ENCODE results near the gene TYW3. TPM values are rescaled to one million over a fixed set of nuclear protein-coding genes. Genes with fewer than 3 reads are reported as not detected.
"Not testable (repeated sequence)": the region's sequence is repeated elsewhere in the genome, so short reads cannot be mapped to it uniquely, and the experiment has no call there.

TYW3 gene
- total RNA-seq, 1 donor from 2014 or later, result 39.8 TPM

DNA sequence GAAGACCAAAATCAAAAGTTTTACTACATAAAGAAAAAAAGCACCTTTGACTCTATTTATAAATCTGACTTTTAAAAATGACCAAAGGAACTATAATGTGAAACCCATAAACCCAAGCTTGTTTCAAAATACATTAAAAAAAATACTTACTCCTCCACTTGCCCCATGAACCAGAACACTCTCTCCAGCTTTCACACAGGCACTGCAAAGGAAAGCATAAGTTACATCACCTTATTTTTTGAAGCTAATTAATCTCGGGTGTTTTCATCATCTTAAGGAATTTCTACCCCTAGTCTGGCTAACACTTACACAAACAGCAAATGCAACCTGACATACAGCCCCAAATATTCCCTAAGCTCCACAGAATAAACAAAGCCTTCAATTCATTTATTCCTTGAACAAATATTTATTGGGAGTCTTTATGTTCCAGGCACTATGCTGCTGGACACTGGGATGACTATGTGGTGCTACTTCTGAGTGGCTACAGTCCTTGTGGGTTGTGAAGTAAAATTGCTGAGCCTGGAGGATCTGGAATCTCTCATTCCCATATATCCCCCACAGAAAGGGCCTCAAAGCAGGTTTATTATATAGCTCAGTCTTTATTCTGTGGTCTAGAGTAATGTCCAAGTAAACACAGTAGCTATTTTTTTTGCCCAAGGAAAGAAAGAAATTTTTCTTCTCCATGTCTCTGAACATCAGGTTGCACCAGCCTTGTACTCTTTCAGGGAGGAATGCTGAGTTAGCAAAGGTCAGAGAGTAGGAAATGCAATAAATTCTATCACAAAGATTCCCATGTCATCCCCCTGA lies 18.3 kb upstream of the TYW3 start:
- Mint-ChIP-seq H3K4me3 (no peak overlapping the region), H3K36me3 (ENCODE audit: low read depth) (no peaks in the 10 kb centered on the region), H3K9me3 (no peaks in the 10 kb centered on the region), H3K27me3 (no peaks in the 10 kb centered on the region), H3K27ac (no peak overlapping the region), H3K4me1 (no peaks in the 10 kb centered on the region)
- DNase-seq, result no peak
- intact Hi-C loops (cut with micrococcal nuclease), result no loop called here

DNA sequence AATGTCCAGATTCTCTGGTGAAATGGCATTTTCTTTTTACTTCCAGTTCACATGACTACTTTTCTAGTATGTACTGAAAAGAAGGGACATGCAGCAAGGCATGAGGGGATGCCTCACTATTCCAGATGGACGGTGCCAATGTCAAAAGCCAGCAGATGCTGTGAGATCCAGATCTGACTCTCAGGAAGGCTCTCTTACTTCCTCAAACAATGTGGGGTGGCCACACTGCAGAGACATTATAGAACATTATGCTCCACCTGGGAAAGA lies 17.8 kb upstream of the TYW3 start:
- H3K9me3 Mint-ChIP-seq, result no peaks in the 10 kb centered on the region
- DNase-seq, result no peak
- H3K27me3 Mint-ChIP-seq, result no peaks in the 10 kb centered on the region
- no peaks in the 10 kb centered on the region for H3K4me1 Mint-ChIP-seq
- H3K4me3 Mint-ChIP-seq, result no peak overlapping the region
- H3K27ac Mint-ChIP-seq, result no peak overlapping the region
- intact Hi-C loops (cut with micrococcal nuclease), result no loop called here
- peaks cover 2% of the 10 kb centered on the region for H3K36me3 Mint-ChIP-seq (ENCODE audit: low read depth)

DNA sequence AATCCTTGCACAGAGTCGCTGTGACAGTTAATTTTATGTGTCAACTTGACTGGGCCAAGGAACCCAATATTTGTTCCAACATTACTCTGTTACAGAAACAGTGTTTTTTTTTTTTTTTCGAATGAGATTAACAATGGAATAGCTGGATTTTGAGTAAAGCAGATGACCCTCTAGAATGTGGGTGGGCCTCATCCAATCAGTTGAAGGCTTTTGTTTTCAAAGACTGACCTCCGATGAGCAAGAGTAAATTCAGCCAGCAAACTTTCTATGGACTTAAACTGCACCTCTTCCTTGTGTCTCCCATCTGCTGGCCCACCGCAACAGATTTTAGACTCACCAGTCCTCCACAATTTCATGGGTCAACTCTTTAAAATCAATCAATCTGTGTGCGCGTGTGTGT lies 17.1 kb upstream of the TYW3 start:
- H3K4me1 Mint-ChIP-seq, result no peaks in the 10 kb centered on the region
- H3K36me3 Mint-ChIP-seq (ENCODE audit: low read depth), result peaks cover 4% of the 10 kb centered on the region
- no peaks in the 10 kb centered on the region for H3K27me3 Mint-ChIP-seq
- H3K9me3 Mint-ChIP-seq, result no peaks in the 10 kb centered on the region
- no peak overlapping the region for H3K4me3 Mint-ChIP-seq
- intact Hi-C loops (cut with micrococcal nuclease), result no loop called here
- H3K27ac Mint-ChIP-seq, result no peak overlapping the region
- DNase-seq, result no peak

DNA sequence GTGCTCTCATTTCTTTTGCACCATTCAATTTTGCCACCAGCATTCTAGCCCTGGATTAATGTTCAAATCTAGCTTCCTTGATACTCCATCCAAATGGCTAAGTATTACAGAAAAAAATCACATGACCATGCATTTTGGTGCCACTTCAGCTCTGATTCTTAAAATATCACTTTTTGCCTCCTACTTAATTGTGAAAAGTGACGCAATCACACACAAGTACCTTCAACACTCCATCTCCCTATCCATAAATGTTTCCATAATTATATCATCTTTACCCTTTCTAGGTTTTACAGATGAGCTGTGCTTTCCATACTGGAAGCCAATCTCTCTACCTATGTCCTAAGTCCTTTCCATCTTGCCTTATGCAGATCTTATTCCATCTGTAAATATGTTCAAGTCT lies 16.1 kb upstream of the TYW3 start:
- no peak overlapping the region for H3K27ac Mint-ChIP-seq
- intact Hi-C loops (cut with micrococcal nuclease), result no loop called here
- no peak overlapping the region for H3K4me3 Mint-ChIP-seq
- H3K27me3 Mint-ChIP-seq, result no peaks in the 10 kb centered on the region
- H3K9me3 Mint-ChIP-seq, result no peaks in the 10 kb centered on the region
- peaks cover 12% of the 10 kb centered on the region for H3K36me3 Mint-ChIP-seq (ENCODE audit: low read depth)
- H3K4me1 Mint-ChIP-seq, result no peaks in the 10 kb centered on the region
- DNase-seq, result no peak

DNA sequence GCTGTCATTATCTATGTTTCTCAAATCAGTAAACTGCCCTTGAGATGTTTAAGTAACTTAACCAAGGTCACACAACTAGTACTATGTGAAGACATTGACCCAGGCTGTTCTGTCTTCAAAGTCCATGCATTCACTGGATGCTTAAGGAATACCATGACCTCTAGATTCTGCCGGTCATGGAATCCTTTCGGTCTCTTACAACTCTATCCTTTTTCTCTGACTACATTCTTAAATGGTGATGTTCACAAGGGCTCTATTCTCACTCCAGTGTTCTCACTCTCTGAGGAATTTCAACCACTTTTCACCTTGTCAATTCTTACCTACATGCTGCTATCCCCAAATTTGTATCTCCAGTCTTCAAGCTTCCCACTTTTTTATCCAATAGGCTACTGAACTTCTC lies 15.3 kb upstream of the TYW3 start:
- H3K27ac Mint-ChIP-seq, result no peak overlapping the region
- peaks cover 13% of the 10 kb centered on the region for H3K36me3 Mint-ChIP-seq (ENCODE audit: low read depth)
- no peaks in the 10 kb centered on the region for H3K27me3 Mint-ChIP-seq
- intact Hi-C loops (cut with micrococcal nuclease), result no loop called here
- DNase-seq, result no peak
- H3K4me1 Mint-ChIP-seq, result no peaks in the 10 kb centered on the region
- no peak overlapping the region for H3K4me3 Mint-ChIP-seq
- no peaks in the 10 kb centered on the region for H3K9me3 Mint-ChIP-seq

DNA sequence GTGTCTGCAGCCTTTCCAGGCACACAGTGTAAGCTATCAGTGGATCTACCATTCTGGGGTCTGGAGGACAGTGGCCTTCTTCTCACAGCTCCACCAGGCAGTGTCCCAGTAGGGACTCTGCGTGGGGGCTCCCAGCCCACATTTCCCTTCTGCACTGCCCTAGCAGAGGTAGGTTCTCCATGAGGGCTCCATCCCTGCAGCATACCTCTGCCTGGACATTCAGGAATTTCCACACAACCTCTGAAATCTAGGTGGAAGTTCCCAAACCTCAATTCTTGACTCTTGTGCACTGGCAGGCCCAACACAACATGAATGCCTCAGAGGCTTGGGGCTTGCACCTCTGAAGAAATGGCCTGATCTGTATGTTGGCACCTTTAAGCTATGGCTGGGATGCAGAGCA lies 6.9 kb upstream of the TYW3 start:
- DNase-seq, result no peak
- H3K4me1 Mint-ChIP-seq, result peaks cover 15% of the 10 kb centered on the region
- H3K36me3 Mint-ChIP-seq (ENCODE audit: low read depth), result peaks cover 43% of the 10 kb centered on the region
- H3K27ac Mint-ChIP-seq, result no peak overlapping the region
- H3K4me3 Mint-ChIP-seq, result no peak overlapping the region
- H3K27me3 Mint-ChIP-seq, result no peaks in the 10 kb centered on the region
- peaks cover 16% of the 10 kb centered on the region for H3K9me3 Mint-ChIP-seq
- intact Hi-C loops (cut with micrococcal nuclease), result no loop called here

DNA sequence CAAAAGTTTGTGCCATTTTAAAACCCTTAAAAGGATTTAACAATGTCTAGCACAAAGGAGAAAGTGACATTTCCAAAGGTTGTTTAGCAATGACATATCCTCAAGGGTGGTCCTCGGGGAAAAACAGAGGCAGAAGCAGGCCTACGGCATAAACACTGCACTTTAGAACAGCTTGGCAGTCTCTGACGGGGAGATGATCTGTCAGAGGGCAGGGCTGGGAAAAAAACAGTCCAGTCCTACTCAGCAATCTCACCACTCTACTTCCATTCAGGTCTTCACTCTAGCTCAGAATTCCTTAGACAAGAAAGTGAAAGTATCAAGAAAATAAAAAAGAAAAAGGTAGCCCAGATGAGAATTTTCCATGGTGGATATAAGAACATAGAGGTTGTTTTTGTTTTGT lies 4.2 kb upstream of the TYW3 start:
- intact Hi-C loops (cut with micrococcal nuclease), result no loop called here
- peaks cover 33% of the 10 kb centered on the region for H3K36me3 Mint-ChIP-seq (ENCODE audit: low read depth)
- peaks cover 23% of the 10 kb centered on the region for H3K4me1 Mint-ChIP-seq
- DNase-seq, result no peak
- H3K4me3 Mint-ChIP-seq, result no peak overlapping the region
- H3K27ac Mint-ChIP-seq, result no peak overlapping the region
- H3K9me3 Mint-ChIP-seq, result peaks cover 16% of the 10 kb centered on the region
- no peaks in the 10 kb centered on the region for H3K27me3 Mint-ChIP-seq

DNA sequence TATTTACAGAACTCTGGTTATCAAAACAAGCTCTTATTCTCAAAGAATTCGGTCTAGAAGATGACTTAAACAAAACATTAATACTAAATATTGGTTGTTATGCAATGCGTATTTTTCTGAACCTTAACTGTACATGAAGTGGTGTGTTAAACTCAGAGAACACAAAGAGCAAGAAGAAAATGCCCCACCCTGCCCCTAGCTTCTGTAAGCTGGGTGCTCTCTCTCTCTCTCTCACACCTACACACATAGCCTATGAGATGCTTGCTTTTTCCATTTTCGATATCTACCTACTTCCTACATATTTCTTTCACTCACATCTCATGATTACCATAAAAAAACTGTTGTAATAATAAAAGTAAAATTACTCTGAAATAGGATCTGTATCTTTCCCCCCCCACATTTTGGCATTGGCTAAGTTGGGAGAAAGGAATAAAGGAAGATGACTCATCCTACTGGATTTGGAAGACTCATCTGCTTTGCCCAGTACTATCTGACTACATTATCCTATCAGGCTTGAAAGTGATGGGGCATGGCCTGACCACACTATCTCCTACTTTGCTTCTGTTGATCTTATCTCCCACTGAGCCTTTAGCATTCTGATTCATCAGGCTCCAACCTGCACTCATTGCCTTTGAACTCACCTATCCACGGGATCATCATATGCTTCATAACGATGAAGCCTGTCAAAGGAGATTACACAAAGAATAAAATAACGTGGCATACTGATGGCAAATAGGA lies 3.0 kb upstream of the TYW3 start:
- H3K4me3 Mint-ChIP-seq, result no peak overlapping the region
- intact Hi-C loops (cut with micrococcal nuclease), result loop anchor here (5.0 kb wide), 2 partner anchors 992 to 1057 kb away; partner anchors contain the start of genes ACADM and RABGGTB
- no peak overlapping the region for H3K27ac Mint-ChIP-seq
- H3K36me3 Mint-ChIP-seq (ENCODE audit: low read depth), result peaks cover 25% of the 10 kb centered on the region
- no peaks in the 10 kb centered on the region for H3K27me3 Mint-ChIP-seq
- no peak for DNase-seq
- peaks cover 16% of the 10 kb centered on the region for H3K9me3 Mint-ChIP-seq
- H3K4me1 Mint-ChIP-seq, result peaks cover 34% of the 10 kb centered on the region

DNA sequence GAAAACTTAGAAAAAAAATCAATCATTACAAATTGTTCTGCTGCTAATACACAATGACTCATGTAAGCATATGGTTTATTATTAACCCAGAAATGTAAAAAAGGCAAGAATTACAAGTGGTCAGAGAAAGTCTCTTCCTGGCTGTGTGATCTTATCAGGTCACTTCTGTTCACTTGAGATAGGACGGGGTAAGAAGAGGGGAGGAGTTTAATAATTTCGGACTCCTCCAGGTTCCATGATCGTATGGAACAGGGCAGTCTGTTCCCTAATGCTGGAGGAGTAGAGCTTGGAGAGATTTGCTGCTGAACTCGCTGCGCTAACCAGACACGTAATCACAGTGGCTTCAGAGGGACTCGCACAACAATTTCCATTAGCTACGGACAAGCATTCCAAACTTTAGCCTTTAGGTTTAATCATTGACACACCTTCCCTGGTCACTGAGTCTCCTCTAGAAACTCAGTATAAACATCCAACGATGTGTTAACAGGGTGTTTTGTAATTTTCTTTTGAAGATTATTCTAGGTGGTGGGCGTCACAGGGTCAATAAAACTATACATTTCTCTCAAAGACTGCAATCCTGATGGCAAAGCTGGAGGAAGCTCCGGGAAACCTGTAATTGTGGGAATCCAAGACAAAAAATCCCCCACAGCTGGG lies 1.4 kb upstream of the TYW3 start:
- H3K4me3 Mint-ChIP-seq, result peak overlapping the region; percentile 47
- intact Hi-C loops (cut with micrococcal nuclease), result loop anchor here (2.0 to 5.0 kb wide), 3 partner anchors 533 to 1056 kb away; partner anchors contain the start of genes ACADM, FPGT, LRRIQ3 and RABGGTB
- peaks cover 10% of the 10 kb centered on the region for H3K9me3 Mint-ChIP-seq
- no peaks in the 10 kb centered on the region for H3K27me3 Mint-ChIP-seq
- H3K27ac Mint-ChIP-seq, result peak overlapping the region; percentile 41
- DNase-seq, result no peak
- peaks cover 12% of the 10 kb centered on the region for H3K36me3 Mint-ChIP-seq (ENCODE audit: low read depth)
- peaks cover 35% of the 10 kb centered on the region for H3K4me1 Mint-ChIP-seq

DNA sequence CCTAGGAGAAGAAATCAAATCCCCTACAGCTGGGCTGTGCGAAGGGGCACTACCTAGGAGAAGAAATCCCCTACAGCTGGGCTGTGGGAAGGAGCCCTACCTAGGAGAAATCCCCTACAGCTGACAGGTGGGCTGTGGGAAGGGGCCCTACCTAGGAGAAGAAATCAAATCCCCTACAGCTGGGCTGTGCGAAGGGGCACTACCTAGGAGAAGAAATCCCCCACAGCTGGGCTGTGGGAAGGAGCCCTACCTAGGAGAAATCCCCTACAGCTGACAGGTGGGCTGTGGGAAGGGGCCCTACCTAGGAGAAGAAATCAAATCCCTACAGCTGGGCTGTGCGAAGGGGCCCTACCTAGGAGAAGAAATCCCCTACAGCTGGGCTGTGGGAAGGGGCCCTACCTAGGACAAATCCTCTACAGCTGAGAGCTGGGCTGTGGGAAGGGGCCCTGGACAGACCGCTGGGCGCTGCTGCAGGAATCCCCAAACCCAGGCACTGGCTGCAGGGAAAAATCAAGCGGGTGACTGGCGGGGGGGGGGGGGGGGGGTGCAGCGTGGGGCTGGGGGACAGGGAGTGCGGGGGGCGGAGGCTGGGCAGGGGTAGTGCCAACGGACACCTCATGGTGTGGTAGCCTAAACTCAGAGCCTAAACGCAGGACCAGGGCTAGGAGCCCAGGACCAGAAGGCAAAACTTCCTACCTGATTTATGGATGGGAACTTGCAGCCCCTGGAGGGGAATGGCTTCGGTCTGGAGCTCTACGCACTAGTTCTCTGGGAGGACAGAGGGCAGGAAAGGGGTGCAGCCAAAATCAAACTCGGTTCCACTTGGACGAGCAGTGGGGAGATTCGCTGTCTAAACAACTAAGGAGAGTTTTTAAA lies 643 bp upstream of the TYW3 start:
- Mint-ChIP-seq H3K4me3 (peak overlapping the region; percentile 96), H3K4me1 (peaks cover 35% of the 10 kb centered on the region), H3K27ac (peak overlapping the region; percentile 99), H3K9me3 (peaks cover 10% of the 10 kb centered on the region), H3K36me3 (ENCODE audit: low read depth) (peaks cover 14% of the 10 kb centered on the region)
- not testable (repeated sequence) for H3K27me3 Mint-ChIP-seq
- intact Hi-C loops (cut with micrococcal nuclease), result loop anchor here (2.0 to 5.0 kb wide), 3 partner anchors 534 to 1055 kb away; partner anchors contain the start of genes ACADM, FPGT, LRRIQ3 and RABGGTB
- peak; percentile 62 for DNase-seq

DNA sequence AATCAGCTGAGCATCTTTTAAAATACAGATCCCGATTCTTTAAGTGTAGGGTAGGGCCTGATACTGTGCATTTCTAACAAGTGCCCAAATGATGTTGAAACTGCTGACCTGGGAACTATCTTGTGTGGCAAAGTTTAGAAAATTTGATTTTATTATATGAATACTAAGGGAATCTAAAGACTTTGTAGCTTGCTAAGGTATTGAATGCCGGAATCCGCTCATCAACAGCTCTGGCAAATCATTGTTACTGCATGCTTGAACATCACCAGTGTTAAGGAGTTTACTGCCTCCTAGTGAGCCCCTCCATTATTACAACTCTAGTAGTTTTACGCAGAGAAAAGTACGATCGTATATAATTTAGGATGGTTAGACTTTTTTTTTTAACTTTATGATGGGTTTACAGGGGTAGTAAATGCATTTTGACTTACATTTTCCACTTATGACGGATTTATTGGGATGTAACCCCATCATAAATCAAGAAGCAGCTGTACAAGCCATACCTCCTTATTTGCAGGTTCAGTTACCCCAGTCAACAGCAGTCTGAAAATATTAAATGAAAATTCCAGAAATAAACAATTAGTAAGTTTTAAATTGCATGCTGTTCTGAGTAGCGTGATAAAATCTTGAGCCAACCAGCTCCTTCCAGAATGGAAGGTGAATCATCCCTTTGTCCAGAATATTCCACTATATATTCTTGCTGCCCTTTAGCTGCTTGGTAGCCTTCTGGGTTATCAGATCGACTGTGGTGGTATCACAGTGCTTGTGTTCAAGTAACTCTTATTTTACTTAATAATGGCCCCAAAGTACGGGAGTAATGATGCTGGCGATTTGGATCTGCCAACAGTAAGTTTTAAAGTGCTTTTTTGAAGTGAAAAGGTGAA lies 892 bp downstream of the TYW3 start:
- H3K9me3 Mint-ChIP-seq, result peaks cover 4% of the 10 kb centered on the region
- H3K4me1 Mint-ChIP-seq, result peaks cover 33% of the 10 kb centered on the region
- peak overlapping the region; percentile 96 for H3K4me3 Mint-ChIP-seq
- H3K27me3 Mint-ChIP-seq, result no peaks in the 10 kb centered on the region
- DNase-seq, result peak; percentile 87
- peak overlapping the region; percentile 99 for H3K27ac Mint-ChIP-seq
- peaks cover 24% of the 10 kb centered on the region for H3K36me3 Mint-ChIP-seq (ENCODE audit: low read depth)
- intact Hi-C loops (cut with micrococcal nuclease), result loop anchor here (1.0 to 5.0 kb wide), 4 partner anchors 30 to 1053 kb away; partner anchors contain the start of genes ACADM, FPGT, LRRIQ3 and RABGGTB

DNA sequence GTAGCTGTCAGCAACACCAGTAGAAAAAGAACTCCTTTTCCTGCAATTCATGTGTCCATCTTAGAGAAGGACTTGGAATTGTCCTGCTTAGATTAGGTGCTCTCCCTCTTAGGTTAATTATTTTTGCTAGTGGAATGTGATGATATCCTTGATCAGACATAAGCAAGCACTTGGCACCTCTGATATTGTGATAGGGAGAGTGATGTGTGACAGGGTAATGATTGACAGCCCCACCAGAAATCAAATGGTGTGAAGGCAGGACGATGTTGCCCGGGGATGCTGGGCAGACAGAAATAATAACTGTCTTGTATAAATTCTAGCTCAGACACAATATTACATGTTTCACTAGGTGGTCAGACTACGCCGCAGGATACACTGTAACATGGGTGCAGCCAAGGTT lies 4.4 kb downstream of the TYW3 start:
- Mint-ChIP-seq H3K27ac (no peak overlapping the region), H3K4me1 (peaks cover 18% of the 10 kb centered on the region), H3K27me3 (no peaks in the 10 kb centered on the region), H3K4me3 (no peak overlapping the region), H3K9me3 (peaks cover 10% of the 10 kb centered on the region), H3K36me3 (ENCODE audit: low read depth) (peaks cover 50% of the 10 kb centered on the region)
- DNase-seq, result no peak
- intact Hi-C loops (cut with micrococcal nuclease), result no loop called here
